ENCODE measurements around the gene TUBGCP6.
"Not testable (repeated sequence)": the region's sequence is repeated elsewhere in the genome, so short reads cannot be mapped to it uniquely, and the experiment has no call there.

- not testable (repeated sequence) for TF ChIP-seq CTCF, POLR2A (IDR thresholded peaks at IDR 0.05)
Observed at GRCh38 chr22:50168490-50169180, 76.2 kb downstream of the TUBGCP6 start.

Data from heart left ventricle (tissue), 13 donors.